Occipital lobe (tissue), 2 donors: Measurements from ENCODE around the gene HMGXB3. TPM values are rescaled to one million over a fixed set of nuclear protein-coding genes. Genes with fewer than 3 reads are reported as not detected.

Experiments used
- DNase-seq: peaks from one replicate; lab custom pipeline; 2025; lab: John Stamatoyannopoulos, UW
- total RNA-seq: library from RNA; depleted of rRNA; stranded (reverse); fragments of >200 nt; gene quantifications from one replicate; pipeline ENCODE4 v1.2.3, GENCODE V29; 2014

HMGXB3 gene
- total RNA-seq, 1 donor from 2014 or later: 19.8 TPM

DNA sequence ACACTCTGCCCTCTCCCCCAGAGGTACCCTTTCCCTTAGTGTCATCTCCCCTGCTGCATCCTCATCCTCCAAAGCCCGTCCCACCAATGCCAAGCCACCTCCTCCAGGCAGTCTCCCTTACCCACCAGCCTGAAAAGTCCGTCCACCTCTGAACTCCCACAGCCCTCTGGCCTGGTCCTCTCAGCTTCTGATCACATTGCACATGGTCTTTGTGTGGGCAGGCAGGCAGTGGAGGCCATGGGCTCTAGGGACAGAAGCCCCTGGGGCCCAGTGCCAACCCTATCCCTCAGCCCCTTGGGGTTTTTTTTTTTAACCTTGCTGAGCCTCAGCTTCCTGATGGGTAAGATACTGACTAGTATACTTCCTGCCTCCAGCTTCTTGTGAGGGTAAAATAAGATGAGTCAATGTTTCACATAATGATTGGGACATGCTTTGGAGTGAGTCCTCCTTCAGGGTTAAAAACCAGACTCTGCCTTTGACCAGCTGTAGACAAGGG, 66.4 kb downstream of the HMGXB3 start:
- DNase-seq: no peak

DNA sequence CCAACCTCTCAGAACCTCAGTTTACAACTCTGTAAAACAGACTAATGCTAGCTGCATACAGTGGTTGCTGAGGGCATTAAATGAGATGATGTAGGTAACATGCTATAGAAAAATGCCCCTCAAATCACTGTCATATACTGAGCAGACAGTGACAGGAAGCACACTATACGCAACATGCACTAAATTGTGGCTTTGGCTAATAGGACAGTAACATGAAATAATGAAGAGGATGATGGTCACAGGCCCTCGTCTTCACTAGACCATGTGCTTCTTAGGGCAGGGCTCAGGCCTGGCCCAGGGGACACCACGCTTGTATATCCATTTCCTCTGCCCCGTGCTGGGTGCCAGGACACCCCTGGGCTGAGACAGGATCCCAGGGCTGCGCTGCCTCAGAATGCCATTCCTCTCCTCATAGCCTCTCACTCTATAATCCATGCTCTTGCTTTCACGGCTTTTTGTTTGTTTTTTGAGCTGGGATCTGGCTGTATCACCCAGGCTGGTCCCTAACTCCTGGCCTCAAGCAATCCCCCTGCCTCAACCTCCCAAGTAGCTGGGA, 66.9 kb downstream of the HMGXB3 start:
- DNase-seq: no peak

DNA sequence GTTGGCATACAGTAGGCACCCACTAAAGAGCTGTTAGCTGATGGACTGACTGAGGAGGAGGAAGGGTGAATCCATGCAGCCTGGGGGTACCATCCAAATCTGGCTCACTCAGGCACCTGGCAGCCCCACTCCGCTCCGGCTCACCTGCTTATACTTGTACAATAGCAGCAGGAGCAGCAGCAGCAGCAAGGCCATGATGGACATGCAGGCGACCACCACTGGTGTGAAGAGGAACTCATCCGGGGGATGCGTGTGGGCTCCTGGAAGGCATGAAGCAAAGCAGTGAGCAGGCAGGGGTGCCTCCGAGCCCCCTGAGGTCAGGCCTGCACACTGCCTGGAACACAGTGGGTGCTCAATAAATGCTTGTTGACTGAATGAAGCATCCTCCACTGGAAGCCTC, 67.5 kb downstream of the HMGXB3 start:
- no peak for DNase-seq

DNA sequence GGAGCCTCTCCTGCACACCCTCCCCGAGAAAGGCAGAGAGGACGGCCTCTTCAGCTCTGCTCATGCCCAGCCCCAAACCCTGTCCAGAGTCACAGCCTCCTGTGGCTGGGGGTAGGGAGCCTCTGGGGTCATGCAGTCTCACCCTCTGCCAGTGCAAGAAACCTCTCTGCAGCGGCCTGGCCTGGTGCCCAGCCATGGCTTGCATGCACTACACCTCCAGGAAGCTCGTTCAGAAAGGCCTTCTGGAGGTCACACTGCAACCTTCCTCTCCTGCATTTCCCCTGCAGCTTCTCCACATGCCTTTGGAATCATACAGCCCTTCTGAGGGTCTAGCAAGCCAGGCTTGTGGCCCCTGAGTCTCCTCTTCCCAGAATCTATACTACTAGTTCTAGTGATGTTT, 67.9 kb downstream of the HMGXB3 start:
- no peak for DNase-seq

DNA sequence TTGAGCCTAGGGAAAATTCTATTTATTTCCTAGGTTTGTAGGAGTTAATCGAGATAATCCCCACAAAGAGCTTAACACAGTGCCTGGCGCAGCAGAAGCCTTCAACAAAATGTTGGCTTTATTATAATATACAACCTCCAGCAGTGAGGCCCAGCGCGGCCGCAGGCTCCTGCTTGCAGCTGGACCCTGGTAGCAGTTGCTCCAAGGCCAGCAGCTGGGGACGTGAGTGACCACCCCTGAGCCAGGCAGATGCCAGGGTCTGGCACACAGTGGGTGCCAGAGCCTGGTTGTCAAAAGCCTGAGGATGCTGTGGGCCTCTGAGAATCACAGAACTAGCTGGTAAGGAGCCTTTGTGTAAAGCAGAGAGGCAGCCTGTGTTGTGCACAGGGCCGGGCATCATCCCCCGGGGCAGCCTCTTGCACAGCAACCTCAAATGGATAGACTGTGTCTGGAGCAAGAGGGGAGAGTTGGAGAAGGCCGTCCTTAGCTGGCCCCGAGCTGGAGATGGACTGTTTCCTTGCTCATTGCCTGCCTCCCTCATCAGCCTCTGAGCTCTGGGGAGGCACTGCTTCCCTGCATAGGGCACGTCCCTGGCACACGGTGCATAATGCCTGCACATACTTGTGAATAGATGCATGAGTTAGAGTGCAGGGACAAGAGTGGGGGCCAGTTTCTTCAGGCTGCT, 68.6 kb downstream of the HMGXB3 start:
- no peak for DNase-seq

DNA sequence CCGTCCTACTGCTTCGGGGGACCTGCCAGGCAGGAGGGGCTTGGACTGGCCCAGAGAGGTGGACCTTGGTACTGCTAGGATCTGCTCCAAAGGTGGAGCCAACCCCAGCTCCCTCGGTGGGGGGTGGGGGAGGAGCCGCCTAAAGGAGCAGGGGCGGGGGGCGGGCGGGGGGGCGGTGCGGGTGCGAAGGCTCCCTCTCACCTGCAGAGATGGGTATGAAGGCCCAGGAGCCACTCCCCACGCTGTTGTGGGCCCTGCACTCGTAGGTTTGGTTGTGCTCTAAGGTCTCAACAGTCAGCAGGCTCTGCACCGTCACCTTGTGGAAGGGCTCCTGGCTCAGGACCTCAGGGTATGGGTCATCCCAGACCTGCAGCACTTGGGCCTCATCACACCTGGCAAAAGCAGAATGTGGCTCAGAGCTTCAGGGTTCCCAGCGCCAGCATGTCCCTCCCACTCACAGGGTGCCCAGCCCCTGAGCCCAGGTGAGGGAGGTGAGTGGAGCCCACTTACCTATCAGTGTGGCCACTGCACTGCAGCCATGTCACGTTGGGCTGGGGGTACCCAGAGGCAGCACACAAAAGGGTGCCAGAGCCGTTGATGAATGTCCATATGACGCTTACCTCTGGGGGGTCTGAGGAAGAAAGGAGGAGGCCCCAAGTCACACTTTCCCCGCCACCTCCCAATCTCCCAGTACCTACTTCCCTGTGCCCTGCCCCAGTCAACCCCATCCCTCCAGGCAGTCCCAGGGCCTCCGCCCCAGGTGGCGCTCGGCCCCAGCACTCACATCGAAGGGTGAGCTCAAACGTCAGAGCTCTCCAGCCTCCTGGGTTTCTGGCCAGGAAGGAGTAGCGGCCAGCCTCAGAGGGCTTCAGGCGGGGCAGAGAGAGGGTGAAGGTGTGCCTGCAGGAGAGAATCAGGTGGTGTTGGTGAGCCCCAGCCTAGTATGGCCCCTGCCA, 69.4 kb downstream of the HMGXB3 start:
- DNase-seq: no peak

DNA sequence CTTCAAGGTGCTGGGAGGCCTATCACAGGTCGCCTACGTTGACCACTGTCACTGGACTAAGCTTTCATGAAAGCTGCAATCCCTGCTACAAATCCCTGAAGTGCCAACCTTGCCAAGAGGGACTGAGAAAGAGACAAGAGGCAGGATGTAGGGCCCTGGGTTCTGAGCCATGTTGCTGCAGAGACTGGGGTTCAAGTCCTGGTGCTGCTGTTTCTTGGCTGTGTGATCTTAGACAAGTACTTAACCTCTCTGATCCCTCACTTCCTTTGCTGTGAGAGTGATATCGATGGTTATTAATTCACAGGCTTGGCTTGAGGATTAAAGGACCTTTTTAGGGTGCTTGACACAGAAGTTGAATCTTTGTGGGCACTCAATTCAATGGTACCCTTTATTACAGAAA, 70.3 kb downstream of the HMGXB3 start:
- DNase-seq: no peak

- no peak for DNase-seq
Observed at GRCh38 chr5:150073086-150073625, 72.6 kb downstream of the HMGXB3 start.

- DNase-seq: no peak
Observed at GRCh38 chr5:150073677-150074076, 73.1 kb downstream of the HMGXB3 start.

DNA sequence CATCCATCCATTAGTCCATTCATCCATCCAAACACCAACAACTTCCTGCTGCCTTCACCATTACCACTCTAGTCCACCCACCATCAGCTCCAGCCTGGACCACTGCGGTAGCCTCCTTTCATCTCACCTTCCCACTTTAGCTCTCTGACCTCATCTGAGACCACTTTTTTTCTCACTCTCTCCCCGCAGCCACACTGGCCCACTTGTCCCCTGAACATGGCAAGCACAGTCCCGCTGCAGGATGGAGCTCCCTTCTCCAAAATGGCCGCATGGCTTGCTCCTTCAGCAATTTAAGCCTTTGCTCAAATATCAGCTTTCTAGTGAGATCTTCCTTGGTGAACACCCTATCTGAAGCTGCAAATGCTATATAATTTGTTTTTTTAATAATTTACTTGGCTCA, 74.7 kb downstream of the HMGXB3 start:
- DNase-seq: no peak

DNA sequence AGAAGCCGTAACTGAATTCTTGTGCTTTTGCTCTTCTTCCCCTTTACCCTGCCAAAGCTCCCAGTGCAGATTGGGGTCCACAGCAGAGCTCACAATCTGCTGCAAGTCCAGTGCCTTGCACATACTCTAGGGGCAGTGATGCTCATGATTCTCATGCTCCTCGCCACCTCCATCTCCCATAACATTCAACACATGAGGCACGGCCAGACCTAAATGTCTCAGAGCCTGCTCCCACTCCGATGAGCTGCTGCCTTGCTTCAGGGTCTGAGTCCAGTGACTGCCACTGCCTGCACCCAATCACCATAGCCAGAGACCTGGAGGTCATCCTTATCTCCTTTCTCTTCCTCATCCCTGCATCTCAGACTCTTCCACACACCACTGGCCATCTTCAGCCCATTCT, 75.3 kb downstream of the HMGXB3 start:
- DNase-seq: no peak

DNA sequence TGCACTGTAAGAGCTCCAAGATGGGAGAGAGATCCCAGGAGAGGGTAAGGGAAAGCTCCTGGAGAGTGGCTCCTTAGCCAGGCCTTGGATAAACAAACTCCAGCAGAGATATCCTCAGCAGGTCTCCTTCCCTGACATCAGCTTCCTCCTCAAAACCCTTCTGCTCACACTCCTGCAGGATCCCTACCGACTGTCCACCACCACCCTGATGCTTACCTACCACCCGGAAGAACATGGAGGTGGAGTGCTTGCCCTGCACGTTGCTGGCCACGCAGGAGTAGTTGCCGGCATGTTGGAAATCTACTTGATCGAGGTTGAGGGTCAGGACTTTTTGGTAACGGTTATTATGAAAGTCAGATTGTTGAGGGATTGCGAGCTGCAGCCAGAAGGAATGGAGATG, 76.5 kb downstream of the HMGXB3 start:
- no peak for DNase-seq

- no peak for DNase-seq
Observed at GRCh38 chr5:150077996-150078801, 77.7 kb downstream of the HMGXB3 start.

- DNase-seq: no peak
Observed at GRCh38 chr5:150078802-150079689, 78.5 kb downstream of the HMGXB3 start.

- DNase-seq: no peak
Observed at GRCh38 chr5:150079909-150080461, 79.4 kb downstream of the HMGXB3 start.

GRCh38 chr5:150080696-150081435, 80.3 kb downstream of the HMGXB3 start:
- DNase-seq: no peak

DNA sequence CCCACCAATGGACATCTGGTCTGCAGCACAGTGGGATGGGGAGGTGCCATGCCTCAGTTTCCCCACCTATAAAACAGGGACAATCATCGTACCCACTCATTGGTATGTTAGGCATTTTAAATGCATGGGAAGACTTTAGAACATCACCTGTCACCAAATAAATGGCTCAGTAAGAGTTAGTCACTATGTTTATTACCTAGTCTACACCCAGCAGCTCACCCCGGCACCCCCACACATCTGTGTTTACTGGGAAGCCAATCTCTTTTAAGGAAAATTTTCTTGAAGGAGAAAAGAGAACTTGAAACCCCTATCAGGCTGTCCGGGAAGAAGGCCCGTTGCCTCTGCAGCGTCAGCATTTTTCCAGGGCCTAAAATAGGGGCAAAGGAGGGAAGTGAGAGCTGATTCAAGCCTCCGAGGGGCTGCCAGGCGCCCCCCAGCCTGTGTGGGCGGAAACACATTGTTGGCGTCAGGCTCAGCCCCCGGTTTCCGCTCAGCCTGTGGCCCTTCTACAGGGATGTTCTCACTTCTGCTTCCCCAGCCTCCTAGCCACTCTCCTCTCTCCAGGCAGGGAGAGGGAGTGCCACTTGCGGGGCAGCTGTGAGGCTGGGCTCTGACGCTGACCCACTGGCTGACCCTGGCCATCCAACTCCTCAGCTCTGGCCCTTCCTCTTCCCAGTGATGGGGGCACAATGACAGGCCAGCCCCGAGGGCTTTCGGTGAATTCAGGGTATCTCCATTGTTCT, 81.2 kb downstream of the HMGXB3 start:
- DNase-seq: no peak

DNA sequence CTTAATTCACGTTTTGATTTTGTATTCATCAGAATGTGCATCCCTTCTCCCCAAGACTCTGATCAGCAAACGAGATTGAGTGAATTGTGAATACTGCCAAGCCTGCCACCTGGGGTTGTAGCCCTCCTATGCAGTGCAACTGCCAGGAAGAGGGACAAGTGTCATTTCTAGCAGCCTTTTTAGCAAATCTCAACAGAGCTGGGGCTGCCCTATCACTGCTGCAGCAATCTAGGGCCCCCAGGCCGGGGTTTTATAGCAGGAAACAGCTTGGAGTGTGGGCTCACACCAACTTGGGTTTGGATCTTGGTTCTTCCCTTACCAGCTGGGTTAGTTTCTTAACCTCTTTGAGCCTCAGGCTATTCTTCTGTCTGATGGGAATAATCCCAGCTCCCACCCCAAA, 81.8 kb downstream of the HMGXB3 start:
- no peak for DNase-seq
